Measurements from ENCODE around the gene YJEFN3. TPM values are rescaled to one million over a fixed set of nuclear protein-coding genes. Genes with fewer than 3 reads are reported as not detected.

The YJEFN3 gene
- total and polyA plus RNA-seq, 2 of the 8 experiments (the other 6 are each of a cell fraction or from before 2014, with no cell fraction given), result 5.7 to 9.4 TPM

- Histone ChIP-seq H4K8ac (ENCODE audit: extremely low read depth, insufficient read depth, low read length) (no peak overlapping the region; the same call in 1 of the 2 replicates), H3K56ac (replicated peaks; ENCODE audit: insufficient read length, low read depth, low read length) (no peak overlapping the region), H3K14ac (ENCODE audit: insufficient read length) (no peak overlapping the region), H3K79me2 (ENCODE audit: control insufficient read depth in 1 of 2, insufficient read depth in 2 of 2, low read length in 2 of 2) (no peaks in the 10 kb centered on the region), H3K9ac (replicated peaks in 1 of 4; ENCODE audit: extremely low read depth in 1 of 4, low read depth in 3 of 4, low read length in 3 of 4) (no peak overlapping the region), H3K23ac (ENCODE audit: insufficient read length) (no peak overlapping the region), H4K20me1 (replicated peaks in 1 of 2; ENCODE audit: control insufficient read depth in 1 of 2, insufficient read depth in 2 of 2, low read length in 2 of 2) (peaks cover 0 to 1% of the 10 kb centered on the region in 2 experiments), H3K27ac (ENCODE audit: low read depth, low read length) (no peak overlapping the region), H3K4me3 (ENCODE audit: extremely low read depth in 1 of 4, insufficient read depth in 2 of 4, low read depth in 3 of 4, low read length in 4 of 4) (no peak overlapping the region), H2AFZ (ENCODE audit: low read length) (no peak overlapping the region), H2BK5ac (ENCODE audit: low read depth, low read length) (no peak overlapping the region), H3K36me3 (ENCODE audit: control insufficient read depth in 2 of 4, insufficient read depth in 4 of 4, low read length in 3 of 4) (no peaks in the 10 kb centered on the region), H2BK120ac (replicated peaks; ENCODE audit: low read depth, low read length) (no peak overlapping the region), H4K5ac (ENCODE audit: insufficient read length, low read depth, low read length) (no peak overlapping the region), H3K23me2 (ENCODE audit: low read depth, low read length) (peaks cover 3% of the 10 kb centered on the region; the same call in 1 of the 2 replicates), H2AK5ac (ENCODE audit: low read depth, low read length) (no peak overlapping the region), H4K91ac (replicated peaks; ENCODE audit: insufficient read length, low read length) (no peak overlapping the region), H3K4me1 (replicated peaks in 1 of 4; ENCODE audit: control insufficient read depth in 3 of 4, insufficient read depth in 4 of 4, low read length in 3 of 4) (peaks cover 0 to 5% (median 1%) of the 10 kb centered on the region in 4 experiments; a peak in 3 of 7 replicates), H3K79me1 (ENCODE audit: low read depth, low read length) (no peaks in the 10 kb centered on the region), H3K4me2 (ENCODE audit: insufficient read depth in 1 of 2, low read depth in 2 of 2, low read length in 2 of 2) (no peak overlapping the region), H2BK12ac (ENCODE audit: low read depth, low read length) (no peak overlapping the region), H3K9me3 (ENCODE audit: insufficient read depth in 2 of 2, low read depth in 1 of 2, low read length in 1 of 2) (peaks cover 0 to 4% of the 10 kb centered on the region in 2 experiments; a peak in 1 of 4 replicates), H3K18ac (ENCODE audit: extremely low read depth, low read length) (no peak overlapping the region), H2BK20ac (ENCODE audit: low read length) (no peak overlapping the region), H2BK15ac (ENCODE audit: low read length) (no peak overlapping the region), H3K27me3 (replicated peaks in 1 of 4; ENCODE audit: control insufficient read depth in 3 of 4, extremely low read depth in 1 of 4, insufficient read depth in 3 of 4, low read length in 3 of 4) (peaks cover 1 to 11% (median 10%) of the 10 kb centered on the region in 4 experiments), H3K4ac (replicated peaks; ENCODE audit: insufficient read length, low read depth, low read length) (no peak overlapping the region)
- TF ChIP-seq SAP30 (IDR thresholded peaks at IDR 0.05; ENCODE audit: insufficient read depth, insufficient replicate concordance, low read length) (no peak), CTCF (IDR thresholded peaks at IDR 0.05; ENCODE audit: control extremely low read depth in 1 of 3, insufficient read depth in 1 of 3, low read depth in 1 of 3, low read length in 3 of 3) (no peak), EZH2 (IDR thresholded peaks at IDR 0.05; ENCODE audit: low read depth, low read length, severe bottlenecking) (no peak)
- 93% methylated on average over 64 of the region's 75 CpGs; no CpG with 5 or more reads in 1 of the 2 experiments for WGBS, 2 experiments (ENCODE audit: extremely low coverage in 1 of 2, insufficient coverage in 1 of 2, insufficient read length in 1 of 2, insufficient replicate concordance in 2 of 2, low coverage in 1 of 2, low lambda C conversion rate in 2 of 2, missing lambda C conversion rate in 1 of 2)
- ChIA-PET POLR2A (ENCODE audit: partially characterized antibody) (interaction anchor here (1.0 to 1.8 kb wide), 5 partner anchors 9 to 99 kb away, joined by 3 to 4 read pairs (median 4); partner anchors contain the start of gene GMIP), CTCF (ENCODE audit: partially characterized antibody) (interaction anchor here (1.0 to 15.7 kb wide), 3 partner anchors 8 to 93 kb away, joined by 3 to 223 read pairs (median 9); no protein-coding TSS in a partner anchor)
- DNase-seq (ENCODE audit: low read depth in 1 of 2, low spot score in 2 of 2) (no peak), FAIRE-seq (no peak)
These were observed 15.7 kb downstream of the YJEFN3 start for GRCh38 chr19:19544257-19544953.

Data from H1 (cell line).